Fibroblast of villous mesenchyme (primary cell): ENCODE data around the gene HIF3A. TPM values are rescaled to one million over a fixed set of nuclear protein-coding genes. Genes with fewer than 3 reads are reported as not detected.

Experiments
- DNase-seq: peaks from one replicate; pipeline ENCODE4 v3.0.0-alpha.2; 2010; ENCODE audit warnings: low read depth
- H3K4me3 ChIP-seq: 2 replicates; pipeline ENCODE4 v1.5.1; 2011; ENCODE audit warnings: low read depth, mild to moderate bottlenecking, low read length
- CTCF ChIP-seq: IDR thresholded peaks from 2 replicates; pipeline ENCODE4 v1.5.1; 2012; ENCODE audit warnings: low read depth, mild to moderate bottlenecking, low read length; ENCODE audit not compliant: insufficient read depth
- total RNA-seq: library from RNA; depleted of rRNA; stranded (reverse); fragments of >200 nt; gene quantifications from 2 replicates; pipeline ENCODE4 v1.2.3, GENCODE V29; 2012

HIF3A gene
- total RNA-seq, 1 donor: 0.43 TPM

GRCh38 chr19:46330319-46330918 is 33.6 kb downstream of the HIF3A start:
- no peak for DNase-seq
- TF ChIP-seq CTCF: no peak
- no peak overlapping the region for H3K4me3 ChIP-seq

- TF ChIP-seq CTCF: no peak
- H3K4me3 ChIP-seq: no peak overlapping the region
- no peak for DNase-seq
Measured at GRCh38 chr19:46337487-46337886, 40.6 kb downstream of the HIF3A start.

GRCh38 chr19:46339446-46339845 is 42.6 kb downstream of the HIF3A start:
- TF ChIP-seq CTCF: no peak
- no peak overlapping the region for H3K4me3 ChIP-seq
- no peak for DNase-seq

- no peak for DNase-seq
- no peak for TF ChIP-seq CTCF
- H3K4me3 ChIP-seq: no peak overlapping the region
Measured at GRCh38 chr19:46340051-46340659, 43.3 kb downstream of the HIF3A start.

- no peak for TF ChIP-seq CTCF
Measured at GRCh38 chr19:46341937-46342336, 45.1 kb downstream of the HIF3A start.

GRCh38 chr19:46344363-46344762 is 47.5 kb downstream of the HIF3A start:
- no peak for DNase-seq
- TF ChIP-seq CTCF: no peak
- H3K4me3 ChIP-seq: no peak overlapping the region

More at GRCh38 chr19:46341937-46342336, 45.1 kb downstream of the HIF3A start:
- DNase-seq: no peak
- H3K4me3 ChIP-seq: no peak overlapping the region

- no peak for TF ChIP-seq CTCF
- H3K4me3 ChIP-seq: no peak overlapping the region
- DNase-seq: no peak
Measured at GRCh38 chr19:46345157-46345556, 48.3 kb downstream of the HIF3A start.
